Bronchial epithelial cell (primary cell): ENCODE measurements around the gene OLFML2B. TPM values are rescaled to one million over a fixed set of nuclear protein-coding genes. Genes with fewer than 3 reads are reported as not detected.
A peak's percentile ranks its signal among the peaks of the same experiment; 100 is the strongest.

Experiments
- DNase-seq: peaks from one replicate; pipeline ENCODE4 v3.0.0-alpha.2; 2010; ENCODE audit warnings: low read depth
- FAIRE-seq: peaks from 2 replicates; lab custom pipeline; 2011; peaks lifted over from hg19 to GRCh38; lab: Jason Lieb, UNC
- H3K27me3 ChIP-seq: 2 replicates; pipeline ENCODE4 v1.5.1; 2011; ENCODE audit warnings: low read length; ENCODE audit not compliant: control insufficient read depth, insufficient read depth
- H3K36me3 ChIP-seq: 2 replicates; pipeline ENCODE4 v1.5.1; 2011; ENCODE audit warnings: low read length; ENCODE audit not compliant: control insufficient read depth, insufficient read depth
- H3K4me3 ChIP-seq: 2 replicates; pipeline ENCODE4 v1.5.1; 2011; ENCODE audit warnings: mild to moderate bottlenecking, low read depth, low read length, control low read depth
- CTCF ChIP-seq: IDR thresholded peaks from 2 replicates; pipeline ENCODE4 v1.5.1; 2011; ENCODE audit warnings: mild to moderate bottlenecking, moderate library complexity, low read length, control low read depth, inconsistent platforms; ENCODE audit not compliant: insufficient read depth, severe bottlenecking
- total RNA-seq: library from RNA; depleted of rRNA; stranded (reverse); fragments of >200 nt; gene quantifications from 2 replicates; pipeline ENCODE4 v1.2.1, GENCODE V29; 2014

OLFML2B gene
- total RNA-seq, 1 donor from 2014 or later = not detected

- Histone ChIP-seq H3K4me3 (no peak overlapping the region), H3K27me3 (peaks cover 1% of the 10 kb centered on the region), H3K36me3 (no peaks in the 10 kb centered on the region)
- FAIRE-seq = peak; percentile 66
- no peak for TF ChIP-seq CTCF
- no peak for DNase-seq
Measured at GRCh38 chr1:162011337-162012012, 12.2 kb downstream of the OLFML2B start.

- FAIRE-seq = peak; percentile 70
- peaks cover 1% of the 10 kb centered on the region for H3K27me3 ChIP-seq
- DNase-seq = no peak
- no peak for TF ChIP-seq CTCF
- no peak overlapping the region for H3K4me3 ChIP-seq
- no peaks in the 10 kb centered on the region for H3K36me3 ChIP-seq
Measured at GRCh38 chr1:162010175-162010506, 13.5 kb downstream of the OLFML2B start.

GRCh38 chr1:162009501-162010174 lies 14.0 kb downstream of the OLFML2B start:
- no peaks in the 10 kb centered on the region for H3K36me3 ChIP-seq
- H3K4me3 ChIP-seq = no peak overlapping the region
- TF ChIP-seq CTCF = no peak
- DNase-seq = no peak
- no peak for FAIRE-seq
- H3K27me3 ChIP-seq = peaks cover 1% of the 10 kb centered on the region

- no peak for DNase-seq
- H3K4me3 ChIP-seq = no peak overlapping the region
- no peak for FAIRE-seq
- H3K27me3 ChIP-seq = no peaks in the 10 kb centered on the region
- H3K36me3 ChIP-seq = no peaks in the 10 kb centered on the region
- TF ChIP-seq CTCF = no peak
Measured at GRCh38 chr1:162008799-162009198, 14.9 kb downstream of the OLFML2B start.

GRCh38 chr1:162007466-162007865 lies 16.2 kb downstream of the OLFML2B start:
- DNase-seq = no peak
- no peak for FAIRE-seq
- no peaks in the 10 kb centered on the region for H3K36me3 ChIP-seq
- no peak for TF ChIP-seq CTCF
- H3K4me3 ChIP-seq = no peak overlapping the region
- peaks cover 4% of the 10 kb centered on the region for H3K27me3 ChIP-seq
